Epithelial cell of proximal tubule (primary cell): ENCODE data around the gene CEP170. TPM values are rescaled to one million over a fixed set of nuclear protein-coding genes. Genes with fewer than 3 reads are reported as not detected.

Source experiments
- DNase-seq: peaks from one replicate; pipeline ENCODE4 v3.0.0-alpha.2; 2011; ENCODE audit warnings: low read depth
- H3K4me3 ChIP-seq: 2 replicates; pipeline ENCODE4 v1.5.1; 2011; ENCODE audit warnings: low read depth, mild to moderate bottlenecking, low read length
- CTCF ChIP-seq: conservative IDR thresholded peaks from 2 replicates; pipeline ENCODE4 v1.5.1; 2012; ENCODE audit warnings: low read depth, mild to moderate bottlenecking, low read length
- total RNA-seq: library from RNA; depleted of rRNA; stranded (reverse); fragments of >200 nt; gene quantifications from 2 replicates; pipeline ENCODE4 v1.2.3, GENCODE V29; 2015

The CEP170 gene
- total RNA-seq, 1 donor from 2014 or later: 49.9 TPM

GRCh38 chr1:243275316-243275715 is 20.2 kb upstream of the CEP170 start:
- no peak overlapping the region for H3K4me3 ChIP-seq
- TF ChIP-seq CTCF: no peak
- no peak for DNase-seq

GRCh38 chr1:243273945-243274344 is 18.9 kb upstream of the CEP170 start:
- no peak overlapping the region for H3K4me3 ChIP-seq
- no peak for DNase-seq
- no peak for TF ChIP-seq CTCF

- TF ChIP-seq CTCF: no peak
- DNase-seq: no peak
- H3K4me3 ChIP-seq: no peak overlapping the region
Observed at GRCh38 chr1:243273506-243273905, 18.4 kb upstream of the CEP170 start.

GRCh38 chr1:243272401-243272800 is 17.3 kb upstream of the CEP170 start:
- no peak for DNase-seq
- no peak overlapping the region for H3K4me3 ChIP-seq
- no peak for TF ChIP-seq CTCF

- DNase-seq: no peak
- no peak overlapping the region for H3K4me3 ChIP-seq
- TF ChIP-seq CTCF: no peak
Observed at GRCh38 chr1:243271996-243272395, 16.9 kb upstream of the CEP170 start.

- H3K4me3 ChIP-seq: no peak overlapping the region
- no peak for TF ChIP-seq CTCF
- DNase-seq: no peak
Observed at GRCh38 chr1:243270097-243270864, 15.2 kb upstream of the CEP170 start.

- DNase-seq: no peak
- H3K4me3 ChIP-seq: no peak overlapping the region
- TF ChIP-seq CTCF: no peak
Observed at GRCh38 chr1:243269461-243269801, 14.3 kb upstream of the CEP170 start.
